ENCODE data around the gene ATP2C1. TPM values are rescaled to one million over a fixed set of nuclear protein-coding genes. Genes with fewer than 3 reads are reported as not detected.

The ATP2C1 gene
- total and polyA plus RNA-seq, 2 donors (not counting 3 experiments of a cell fraction or from before 2014, with no cell fraction given), result 50.1 to 73.3 TPM

GRCh38 chr3:130844462-130844861 is 49.4 kb upstream of the ATP2C1 start:
- FAIRE-seq (no peak), DNase-seq (ENCODE audit: low read depth, low spot score) (no peak)
- H3K79me2 ChIP-seq (ENCODE audit: control insufficient read depth, insufficient read depth, low read length), result no peaks in the 10 kb centered on the region
- no peaks in the 10 kb centered on the region for H3K9me1 ChIP-seq (replicated peaks; ENCODE audit: control insufficient read depth, extremely low read depth, insufficient read depth, low read length)
- ChIA-PET POLR2A (no interaction called here), CTCF (no interaction called here)
- no peak overlapping the region for H3K4me3 ChIP-seq (replicated peaks in 1 of 3; ENCODE audit: insufficient read depth in 1 of 3, low read depth in 1 of 3, low read length in 3 of 3)
- no TSS peak for BruUV-seq (replicated peaks)
- H3K27ac ChIP-seq (ENCODE audit: insufficient read depth, low read depth, low read length), result no peak overlapping the region
- no peak overlapping the region for H3K4me2 ChIP-seq (ENCODE audit: insufficient read depth, low read length)
- peaks cover 0 to 3% of the 10 kb centered on the region in 2 experiments for H3K27me3 ChIP-seq (ENCODE audit: control insufficient read depth in 2 of 2, insufficient read depth in 2 of 2, low read length in 2 of 2)
- H3K36me3 ChIP-seq (ENCODE audit: control insufficient read depth in 2 of 2, extremely low read depth in 1 of 2, insufficient read depth in 2 of 2, low read length in 2 of 2), result no peaks in the 10 kb centered on the region
- no peaks in the 10 kb centered on the region for H4K20me1 ChIP-seq (replicated peaks; ENCODE audit: control insufficient read depth, extremely low read depth, insufficient read depth, low read length)
- dilution Hi-C loops (cut with MboI; ENCODE audit: extremely low pct_ligation_motif_present, low sequenced_read_pairs), result no loop called here
- intact Hi-C loops (cut with micrococcal nuclease), result no loop called here
- no peaks in the 10 kb centered on the region for H3K4me1 ChIP-seq (ENCODE audit: control insufficient read depth, extremely low read depth, insufficient read depth, low read length)
- no peak overlapping the region for H3K9ac ChIP-seq (replicated peaks; ENCODE audit: extremely low read depth, insufficient read depth, low read length)
- no peak overlapping the region for H2AFZ ChIP-seq (ENCODE audit: low read depth, low read length)
- no peak for TF ChIP-seq CTCF (IDR thresholded peaks at IDR 0.05; ENCODE audit: extremely low read depth in 1 of 2, insufficient read depth in 1 of 2, low read depth in 1 of 2, low read length in 2 of 2)
- no peak for TF ChIP-seq MYC (IDR thresholded peaks at IDR 0.05; ENCODE audit: low read depth, low read length)
- no peak for TF ChIP-seq GATA2 (IDR thresholded peaks at IDR 0.05; ENCODE audit: insufficient read depth, insufficient read length, low read depth, low read length)
- TF ChIP-seq JUN (IDR thresholded peaks at IDR 0.05; ENCODE audit: borderline replicate concordance, insufficient read depth, insufficient read length, low read depth), result no peak
- no peak for TF ChIP-seq POLR2AphosphoS5 (IDR thresholded peaks at IDR 0.05; ENCODE audit: insufficient read depth, low read depth, low read length)
- H3K9me3 ChIP-seq (replicated peaks; ENCODE audit: control insufficient read depth, insufficient read depth, low read length), result no peaks in the 10 kb centered on the region

- dilution Hi-C loops (cut with MboI; ENCODE audit: extremely low pct_ligation_motif_present, low sequenced_read_pairs), result no loop called here
- TF ChIP-seq CTCF (IDR thresholded peaks at IDR 0.05; ENCODE audit: extremely low read depth in 1 of 2, insufficient read depth in 1 of 2, low read depth in 1 of 2, low read length in 2 of 2) (no peak), FOS (IDR thresholded peaks at IDR 0.05; ENCODE audit: borderline replicate concordance, insufficient read depth, low read length) (no peak), MYC (IDR thresholded peaks at IDR 0.05; ENCODE audit: low read depth, low read length) (no peak), JUN (IDR thresholded peaks at IDR 0.05; ENCODE audit: borderline replicate concordance, insufficient read depth, insufficient read length, low read depth) (no peak), POLR2AphosphoS5 (IDR thresholded peaks at IDR 0.05; ENCODE audit: insufficient read depth, low read depth, low read length) (no peak), POLR2A (IDR thresholded peaks at IDR 0.05; ENCODE audit: low read depth, low read length) (no peak), MAX (IDR thresholded peaks at IDR 0.05; ENCODE audit: insufficient read depth, insufficient read length) (no peak), EZH2 (IDR thresholded peaks at IDR 0.05; ENCODE audit: borderline replicate concordance, low read depth, low read length, severe bottlenecking) (no peak), GATA2 (IDR thresholded peaks at IDR 0.05; ENCODE audit: insufficient read depth, insufficient read length, low read depth, low read length) (no peak)
- BruUV-seq (replicated peaks), result no TSS peak
- H3K4me1 ChIP-seq (ENCODE audit: control insufficient read depth, extremely low read depth, insufficient read depth, low read length), result no peaks in the 10 kb centered on the region
- CTCF ChIA-PET, result no interaction called here
- H3K27ac ChIP-seq (ENCODE audit: insufficient read depth, low read depth, low read length), result no peak overlapping the region
- no peaks in the 10 kb centered on the region for H3K36me3 ChIP-seq (ENCODE audit: control insufficient read depth in 2 of 2, extremely low read depth in 1 of 2, insufficient read depth in 2 of 2, low read length in 2 of 2)
- no peaks in the 10 kb centered on the region for H3K9me3 ChIP-seq (replicated peaks; ENCODE audit: control insufficient read depth, insufficient read depth, low read length)
- no peak for DNase-seq (ENCODE audit: low read depth, low spot score)
- FAIRE-seq, result no peak
- no peak overlapping the region for H3K4me3 ChIP-seq (replicated peaks in 1 of 3; ENCODE audit: insufficient read depth in 1 of 3, low read depth in 1 of 3, low read length in 3 of 3)
- peaks cover 2 to 6% of the 10 kb centered on the region in 2 experiments for H3K27me3 ChIP-seq (ENCODE audit: control insufficient read depth in 2 of 2, insufficient read depth in 2 of 2, low read length in 2 of 2)
- POLR2A ChIA-PET, result no interaction called here
- intact Hi-C loops (cut with micrococcal nuclease), result no loop called here
- H2AFZ ChIP-seq (ENCODE audit: low read depth, low read length), result no peak overlapping the region
- H3K4me2 ChIP-seq (ENCODE audit: insufficient read depth, low read length), result no peak overlapping the region
- H3K79me2 ChIP-seq (ENCODE audit: control insufficient read depth, insufficient read depth, low read length), result no peaks in the 10 kb centered on the region
- no peak overlapping the region for H3K9ac ChIP-seq (replicated peaks; ENCODE audit: extremely low read depth, insufficient read depth, low read length)
- H3K9me1 ChIP-seq (replicated peaks; ENCODE audit: control insufficient read depth, extremely low read depth, insufficient read depth, low read length), result no peaks in the 10 kb centered on the region
- no peaks in the 10 kb centered on the region for H4K20me1 ChIP-seq (replicated peaks; ENCODE audit: control insufficient read depth, extremely low read depth, insufficient read depth, low read length)
These were observed 47.7 kb upstream of the ATP2C1 start for GRCh38 chr3:130846181-130846580.

Data from endothelial cell of umbilical vein (primary cell).